22Rv1 (cell line): ENCODE data around the gene ARID1B.

Source experiments
- H3K27ac ChIP-seq: fragments of 450-650 bp; 2 replicates; pipeline ENCODE4 v1.5.1; 2017
- ZFX ChIP-seq: fragments of 450-650 bp; IDR thresholded peaks from 2 replicates; pipeline ENCODE4 v1.6.1; 2017; ENCODE audit warnings: antibody characterized with exemption, borderline replicate concordance
- TF ChIP-seq, protein P1 (sequence below): fragments of 450-650 bp; IDR thresholded peaks from 2 replicates; pipeline ENCODE4 v1.5.1; 2017; ENCODE audit warnings: mild to moderate bottlenecking

Gene ARID1B

GRCh38 chr6:157168471-157168870 is 391.3 kb downstream of the ARID1B start:
- H3K27ac ChIP-seq = no peak overlapping the region
- TF ChIP-seq, protein P1, sequence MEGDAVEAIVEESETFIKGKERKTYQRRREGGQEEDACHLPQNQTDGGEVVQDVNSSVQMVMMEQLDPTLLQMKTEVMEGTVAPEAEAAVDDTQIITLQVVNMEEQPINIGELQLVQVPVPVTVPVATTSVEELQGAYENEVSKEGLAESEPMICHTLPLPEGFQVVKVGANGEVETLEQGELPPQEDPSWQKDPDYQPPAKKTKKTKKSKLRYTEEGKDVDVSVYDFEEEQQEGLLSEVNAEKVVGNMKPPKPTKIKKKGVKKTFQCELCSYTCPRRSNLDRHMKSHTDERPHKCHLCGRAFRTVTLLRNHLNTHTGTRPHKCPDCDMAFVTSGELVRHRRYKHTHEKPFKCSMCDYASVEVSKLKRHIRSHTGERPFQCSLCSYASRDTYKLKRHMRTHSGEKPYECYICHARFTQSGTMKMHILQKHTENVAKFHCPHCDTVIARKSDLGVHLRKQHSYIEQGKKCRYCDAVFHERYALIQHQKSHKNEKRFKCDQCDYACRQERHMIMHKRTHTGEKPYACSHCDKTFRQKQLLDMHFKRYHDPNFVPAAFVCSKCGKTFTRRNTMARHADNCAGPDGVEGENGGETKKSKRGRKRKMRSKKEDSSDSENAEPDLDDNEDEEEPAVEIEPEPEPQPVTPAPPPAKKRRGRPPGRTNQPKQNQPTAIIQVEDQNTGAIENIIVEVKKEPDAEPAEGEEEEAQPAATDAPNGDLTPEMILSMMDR = no peak
- TF ChIP-seq ZFX = no peak

GRCh38 chr6:157169226-157169625 is 392.0 kb downstream of the ARID1B start:
- H3K27ac ChIP-seq = no peak overlapping the region
- TF ChIP-seq ZFX = no peak
- TF ChIP-seq, protein P1 = no peak

GRCh38 chr6:157169656-157170055 is 392.5 kb downstream of the ARID1B start:
- TF ChIP-seq, protein P1 = no peak
- TF ChIP-seq ZFX = no peak
- no peak overlapping the region for H3K27ac ChIP-seq

DNA sequence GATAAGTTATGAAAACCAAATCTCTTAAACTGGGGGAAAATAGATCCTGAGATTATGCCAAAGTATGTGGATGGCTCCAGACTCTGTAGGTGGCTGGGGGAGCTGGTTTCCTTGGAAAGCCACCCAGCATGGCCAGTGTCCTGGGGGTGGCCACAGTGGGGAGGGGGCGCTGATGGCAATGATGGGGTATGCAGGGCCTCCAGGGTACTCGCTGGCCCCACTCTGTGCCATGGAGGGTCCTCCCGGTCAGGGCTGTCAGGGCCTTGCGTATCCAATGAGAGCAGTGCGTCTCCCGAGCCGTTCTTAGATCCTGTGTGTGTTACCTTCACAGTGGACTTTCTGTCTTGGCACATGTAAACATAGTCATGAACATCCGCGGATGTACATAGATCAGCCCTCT is 393.4 kb downstream of the ARID1B start:
- H3K27ac ChIP-seq = no peak overlapping the region
- TF ChIP-seq ZFX = no peak
- TF ChIP-seq, protein P1 = no peak

DNA sequence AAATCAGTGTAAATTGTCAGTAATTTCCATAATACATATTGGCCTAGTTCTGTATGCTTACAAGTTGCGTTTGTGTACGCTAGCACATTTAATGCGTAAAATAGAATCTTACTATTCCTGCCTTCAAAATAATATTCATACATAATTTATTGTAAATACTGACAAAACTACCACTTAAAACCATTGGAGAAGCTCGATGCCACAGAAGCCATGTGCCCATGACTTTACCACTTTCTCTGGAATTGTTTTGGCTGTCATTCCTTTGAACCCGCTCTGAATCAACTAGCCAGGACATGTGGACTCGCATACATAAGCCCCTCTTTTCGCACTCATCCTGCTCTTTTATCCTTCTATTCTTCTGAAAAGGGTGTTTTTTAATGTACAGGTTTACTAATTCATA is 394.6 kb downstream of the ARID1B start:
- TF ChIP-seq ZFX = no peak
- TF ChIP-seq, protein P1 = no peak
- H3K27ac ChIP-seq = no peak overlapping the region

GRCh38 chr6:157172231-157172701 is 395.1 kb downstream of the ARID1B start:
- no peak overlapping the region for H3K27ac ChIP-seq
- TF ChIP-seq, protein P1 = no peak
- TF ChIP-seq ZFX = no peak

- TF ChIP-seq ZFX = no peak
- TF ChIP-seq, protein P1 = no peak
- H3K27ac ChIP-seq = no peak overlapping the region
These were observed 395.8 kb downstream of the ARID1B start for GRCh38 chr6:157172830-157173536.
